NCI-H774 (cell line): ENCODE data around the gene SLC30A5.
"Not testable (repeated sequence)": the region's sequence is repeated elsewhere in the genome, so short reads cannot be mapped to it uniquely, and the experiment has no call there.

Experiments used
- DNase-seq: peaks from one replicate; lab custom pipeline; 2025; lab: John Stamatoyannopoulos, UW

SLC30A5 gene

DNA sequence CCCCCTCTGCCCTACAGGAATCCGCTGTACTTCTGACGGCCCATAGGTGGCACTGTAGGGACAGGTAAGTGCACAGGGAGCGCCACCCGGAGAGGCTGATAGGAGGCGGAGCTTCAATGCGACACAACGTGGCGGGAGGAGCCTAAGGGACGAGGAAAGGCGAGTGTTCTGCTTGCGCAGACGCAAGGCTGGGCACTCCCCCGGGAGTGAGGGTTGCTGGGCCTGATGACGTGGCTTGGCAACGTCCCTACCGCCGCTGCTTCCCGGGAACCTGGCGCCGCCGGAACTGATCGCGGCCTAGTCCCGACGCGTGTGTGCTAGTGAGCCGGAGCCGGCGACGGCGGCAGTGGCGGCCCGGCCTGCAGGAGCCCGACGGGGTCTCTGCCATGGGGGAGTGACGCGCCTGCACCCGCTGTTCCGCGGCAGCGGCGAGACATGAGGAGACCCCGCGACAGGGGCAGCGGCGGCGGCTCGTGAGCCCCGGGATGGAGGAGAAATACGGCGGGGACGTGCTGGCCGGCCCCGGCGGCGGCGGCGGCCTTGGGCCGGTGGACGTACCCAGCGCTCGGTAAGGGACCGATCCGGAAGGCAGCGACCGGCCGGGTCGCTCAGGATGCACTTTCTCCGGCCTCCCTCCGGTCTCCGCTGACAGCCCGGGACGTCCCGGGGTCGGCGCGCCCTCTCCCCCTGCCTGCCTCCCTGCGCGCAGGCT is at the start of gene SLC30A5:
TSS of gene SLC30A5 (plus strand) at position 244 of the 712 bp plus-strand sequence. CDS start at position 486, 242 bp downstream.
- peak; percentile 99 for DNase-seq

DNA sequence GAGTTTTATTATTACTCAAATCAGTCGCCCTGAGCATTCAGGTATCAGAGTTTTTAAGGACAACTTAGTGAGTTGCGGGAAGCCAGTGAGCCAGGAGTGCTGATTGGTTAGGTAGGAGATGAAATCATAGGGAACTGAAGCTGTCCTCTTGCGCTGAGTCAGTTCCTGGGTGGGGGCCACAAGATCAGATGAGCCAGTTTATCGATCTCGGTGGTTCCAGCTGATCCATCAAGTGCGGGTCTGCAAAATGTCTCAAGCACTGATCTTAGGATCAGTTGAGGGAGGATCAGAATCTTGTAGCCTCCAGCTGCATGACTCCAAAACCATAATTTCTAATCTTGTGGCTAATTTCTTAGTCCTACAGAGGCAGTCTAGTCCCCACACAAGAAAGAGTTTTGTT is 48.6 kb upstream of the SLC30A5 start:
- not testable (repeated sequence) for DNase-seq

DNA sequence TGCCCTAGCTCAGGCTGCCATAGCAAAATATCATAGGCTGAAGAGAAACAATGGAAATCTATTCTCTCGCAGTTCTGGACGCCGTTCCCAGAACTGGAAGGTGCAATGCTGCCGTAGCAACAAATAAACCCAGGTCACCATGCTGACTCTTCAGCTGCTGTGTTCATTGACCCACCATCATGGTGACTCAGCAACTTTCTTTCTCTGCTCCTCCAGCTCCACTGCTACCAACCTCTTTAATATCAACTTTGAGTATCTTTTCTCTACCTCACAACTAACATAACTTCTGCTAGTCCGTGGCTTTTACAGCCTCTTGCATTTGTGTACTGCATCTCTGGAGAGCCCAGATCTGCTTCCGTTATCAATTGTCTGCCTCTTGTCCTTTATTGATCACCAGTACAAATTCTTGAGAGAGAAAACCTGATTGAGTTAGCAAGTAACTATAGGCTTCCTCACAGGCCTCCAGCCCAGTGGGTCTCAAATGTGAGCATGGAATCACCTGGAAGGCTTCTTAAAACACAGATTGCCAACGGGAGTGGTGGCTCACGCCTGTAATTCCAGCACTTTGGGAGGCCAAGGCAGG is 47.3 kb upstream of the SLC30A5 start:
- no peak for DNase-seq

GRCh38 chr5:69048230-69048629 is 45.6 kb upstream of the SLC30A5 start:
- DNase-seq, result no peak

DNA sequence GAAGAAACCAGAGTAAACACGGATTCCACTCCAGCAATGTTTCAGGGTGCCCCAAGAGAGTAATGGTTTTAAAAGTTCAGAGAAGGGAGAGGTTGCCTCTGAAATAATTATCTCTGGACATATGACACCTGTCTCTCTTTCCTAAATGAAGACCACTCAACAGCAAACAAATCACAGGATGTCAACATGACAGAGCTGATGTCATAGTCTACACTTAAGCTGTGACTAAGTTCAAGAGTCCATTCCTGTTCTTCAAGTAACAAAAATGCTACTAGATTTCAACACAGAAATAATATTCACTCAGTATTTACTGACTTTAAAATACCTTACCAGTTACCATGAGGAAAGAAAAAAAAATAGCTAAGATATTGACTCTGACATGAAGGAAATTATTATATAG is 44.7 kb upstream of the SLC30A5 start:
- no peak for DNase-seq

GRCh38 chr5:69049796-69050195 is 44.0 kb upstream of the SLC30A5 start:
- DNase-seq, result no peak

DNA sequence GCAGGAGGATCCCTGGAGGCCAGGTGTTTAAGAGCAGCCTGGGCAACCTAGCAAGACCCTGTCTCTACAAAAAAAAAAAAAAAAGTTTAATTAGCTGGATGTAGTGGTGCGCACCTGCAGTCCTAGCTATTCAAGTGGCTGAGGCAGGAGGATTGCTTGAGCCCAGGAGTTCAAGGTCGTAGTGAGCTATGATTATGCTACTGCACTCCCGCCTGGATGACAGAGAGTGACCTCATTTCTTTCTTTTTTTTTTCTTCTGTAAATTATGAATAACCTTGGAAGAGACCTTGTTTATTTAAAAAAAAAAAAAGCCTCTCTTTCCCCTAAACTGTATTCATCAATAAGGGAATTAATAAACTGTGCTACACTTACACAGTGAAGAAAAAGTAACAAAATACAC is 43.6 kb upstream of the SLC30A5 start:
- DNase-seq, result no peak

- DNase-seq, result no peak
These were observed 41.6 kb upstream of the SLC30A5 start for GRCh38 chr5:69052181-69052580.

- DNase-seq, result no peak
These were observed 18.9 kb upstream of the SLC30A5 start for GRCh38 chr5:69074664-69075521.

DNA sequence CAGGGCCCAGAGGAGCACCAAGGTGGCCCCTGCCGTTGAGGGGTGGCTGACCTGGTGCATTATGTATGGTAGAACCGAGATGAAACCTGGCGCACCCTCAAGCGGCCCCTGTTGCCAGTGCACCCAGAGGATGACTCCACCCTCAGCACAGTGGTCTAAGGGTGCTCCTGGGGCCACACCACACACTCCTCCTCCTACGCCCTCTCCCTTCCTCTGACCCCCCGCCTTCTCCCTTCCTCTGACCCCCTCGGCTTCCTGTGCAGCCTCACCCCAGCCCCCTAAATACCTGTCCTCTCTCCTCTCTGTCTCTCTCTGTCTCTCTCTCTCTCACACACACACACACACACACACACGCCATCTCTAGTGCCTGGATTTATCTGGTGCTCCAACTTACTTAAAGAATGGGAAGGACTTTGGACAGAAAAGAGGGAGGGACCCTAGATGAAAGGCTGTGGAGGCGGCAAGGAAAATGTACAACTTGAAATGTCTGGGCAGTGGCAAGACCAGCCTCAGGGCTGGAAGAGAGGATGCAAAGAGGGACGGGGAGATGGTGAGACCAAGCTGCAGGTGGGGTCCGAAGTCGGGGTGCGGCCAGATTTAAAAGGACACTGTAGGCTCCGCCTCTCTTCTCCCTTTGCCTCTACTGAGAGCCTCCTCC is 18.2 kb upstream of the SLC30A5 start:
- DNase-seq, result no peak

- no peak for DNase-seq
These were observed 14.8 kb upstream of the SLC30A5 start for GRCh38 chr5:69078921-69079540.

DNA sequence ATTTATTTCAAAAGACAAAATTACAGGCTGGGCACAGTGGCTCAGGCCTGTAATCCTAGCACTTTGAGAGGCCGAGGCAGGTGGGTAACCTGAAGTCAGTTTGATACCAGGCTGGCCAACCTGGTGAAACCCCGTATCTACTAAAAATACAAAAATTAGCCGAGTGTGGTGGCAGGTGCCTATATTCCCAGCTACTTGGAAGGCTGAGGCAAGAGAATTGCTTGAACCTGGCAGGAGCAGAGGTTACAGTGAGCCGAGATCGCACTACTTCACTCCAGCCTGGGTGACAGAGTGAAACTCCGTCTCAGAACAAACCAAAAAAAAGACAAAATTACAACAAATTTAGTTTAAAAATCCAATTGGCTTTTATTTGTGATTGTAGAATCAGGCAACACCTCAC is 14.3 kb upstream of the SLC30A5 start:
- no peak for DNase-seq

GRCh38 chr5:69083412-69083811 is 10.4 kb upstream of the SLC30A5 start:
- no peak for DNase-seq

DNA sequence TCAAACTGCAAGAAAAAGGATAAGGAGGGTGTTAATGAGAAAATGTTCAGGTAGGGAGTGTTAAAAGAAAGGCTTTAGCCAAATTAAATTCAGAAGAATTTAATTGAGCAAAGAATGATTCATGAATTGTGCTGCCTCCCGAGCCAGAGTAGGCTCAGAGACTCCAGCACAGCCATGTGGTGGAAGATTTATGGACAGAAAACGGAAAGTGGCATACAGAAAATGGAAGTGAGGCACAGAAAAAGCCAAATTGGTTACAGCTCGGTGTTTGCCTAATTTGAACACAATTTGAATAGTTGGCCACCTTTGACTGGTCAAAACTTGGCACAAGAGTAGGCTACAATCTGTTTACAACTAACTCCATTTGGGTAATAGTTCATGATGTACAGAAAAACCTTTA is 9.6 kb upstream of the SLC30A5 start:
- no peak for DNase-seq

GRCh38 chr5:69084903-69085302 is 8.9 kb upstream of the SLC30A5 start:
- no peak for DNase-seq

- DNase-seq, result no peak
These were observed 7.6 kb upstream of the SLC30A5 start for GRCh38 chr5:69086206-69086605.

- DNase-seq, result not testable (repeated sequence)
These were observed 5.8 kb upstream of the SLC30A5 start for GRCh38 chr5:69088006-69088405.

- no peak for DNase-seq
These were observed 3.7 kb upstream of the SLC30A5 start for GRCh38 chr5:69090158-69090557.

DNA sequence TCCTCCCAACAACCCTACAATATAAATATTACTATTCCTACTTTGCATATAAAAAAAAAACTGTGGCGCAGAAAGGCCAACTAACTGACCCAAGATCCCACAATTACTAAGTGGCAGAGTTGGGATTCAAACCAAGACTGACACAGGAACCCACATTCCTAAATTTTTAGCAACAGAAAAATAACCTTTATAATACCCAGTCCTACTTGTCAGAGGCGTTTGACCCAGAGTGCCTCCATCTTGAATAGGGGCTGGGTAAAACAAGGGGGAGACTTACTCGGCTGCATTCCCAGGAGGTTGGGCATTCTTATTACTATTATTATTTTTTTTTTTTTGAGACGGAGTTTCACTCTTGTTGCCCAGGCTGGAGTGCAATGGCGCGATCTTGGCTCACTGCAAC is 2.0 kb upstream of the SLC30A5 start:
- DNase-seq, result no peak

GRCh38 chr5:69092969-69093368 is 845 bp upstream of the SLC30A5 start:
- DNase-seq, result no peak

DNA sequence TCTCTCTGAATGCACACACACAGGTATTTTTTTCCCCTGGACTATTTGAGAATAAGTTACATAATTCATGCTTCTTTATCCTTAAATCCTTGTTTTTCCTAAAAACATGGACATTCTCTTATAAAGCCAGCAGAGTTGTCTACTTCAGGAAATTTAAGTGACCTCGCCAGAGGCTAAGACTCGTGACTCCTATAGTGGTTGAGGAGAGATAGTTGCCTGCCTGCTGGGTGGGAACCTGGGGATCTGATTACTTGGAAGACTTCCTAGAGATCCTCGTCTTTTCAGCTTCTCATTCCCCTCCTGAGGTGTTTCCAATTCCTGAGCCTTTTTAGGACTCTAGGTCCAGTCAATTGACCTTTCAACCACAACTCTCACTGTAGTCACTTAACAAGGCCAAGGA is 5.5 kb downstream of the SLC30A5 start:
- no peak for DNase-seq

DNA sequence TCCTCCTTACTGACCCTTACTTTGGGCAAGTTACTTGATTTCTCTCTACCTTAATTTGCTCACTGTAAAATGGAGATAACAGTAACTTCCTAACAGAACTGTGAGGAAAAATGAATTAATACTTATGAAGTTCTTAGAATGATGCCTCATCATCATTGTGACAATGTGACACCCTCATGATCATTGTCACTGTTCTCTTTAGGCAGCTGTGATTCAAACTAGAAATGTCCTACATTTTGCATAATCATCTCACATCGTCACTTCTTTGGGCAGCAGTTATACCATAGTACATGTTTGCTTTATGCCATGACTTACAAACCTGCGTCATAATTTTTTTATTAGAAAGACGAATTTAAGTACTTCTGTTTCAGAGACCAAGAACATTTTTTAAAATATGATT is 9.7 kb downstream of the SLC30A5 start:
- DNase-seq, result no peak
